ENCODE results near the gene ADAMTSL3. TPM values are rescaled to one million over a fixed set of nuclear protein-coding genes. Genes with fewer than 3 reads are reported as not detected.

ADAMTSL3 gene
- total and polyA plus RNA-seq, 4 donors: 3.5 to 19.0 (median 8.0) TPM

GRCh38 chr15:83837945-83838571 is 184.1 kb downstream of the ADAMTSL3 start:
- no peaks in the 10 kb centered on the region for H3K4me1 ChIP-seq (ENCODE audit: control insufficient read depth in 4 of 4, insufficient read depth in 4 of 4, low read length in 3 of 4)
- TF ChIP-seq RAD21 (IDR thresholded peaks at IDR 0.05) (peak; percentile 72 to 82), JUND (IDR thresholded peaks at IDR 0.05) (no peak), TAF1 (conservative IDR thresholded peaks at IDR 0.05) (no peak), HNF4A (conservative IDR thresholded peaks at IDR 0.05) (no peak)
- TF ChIP-seq, protein P1, sequence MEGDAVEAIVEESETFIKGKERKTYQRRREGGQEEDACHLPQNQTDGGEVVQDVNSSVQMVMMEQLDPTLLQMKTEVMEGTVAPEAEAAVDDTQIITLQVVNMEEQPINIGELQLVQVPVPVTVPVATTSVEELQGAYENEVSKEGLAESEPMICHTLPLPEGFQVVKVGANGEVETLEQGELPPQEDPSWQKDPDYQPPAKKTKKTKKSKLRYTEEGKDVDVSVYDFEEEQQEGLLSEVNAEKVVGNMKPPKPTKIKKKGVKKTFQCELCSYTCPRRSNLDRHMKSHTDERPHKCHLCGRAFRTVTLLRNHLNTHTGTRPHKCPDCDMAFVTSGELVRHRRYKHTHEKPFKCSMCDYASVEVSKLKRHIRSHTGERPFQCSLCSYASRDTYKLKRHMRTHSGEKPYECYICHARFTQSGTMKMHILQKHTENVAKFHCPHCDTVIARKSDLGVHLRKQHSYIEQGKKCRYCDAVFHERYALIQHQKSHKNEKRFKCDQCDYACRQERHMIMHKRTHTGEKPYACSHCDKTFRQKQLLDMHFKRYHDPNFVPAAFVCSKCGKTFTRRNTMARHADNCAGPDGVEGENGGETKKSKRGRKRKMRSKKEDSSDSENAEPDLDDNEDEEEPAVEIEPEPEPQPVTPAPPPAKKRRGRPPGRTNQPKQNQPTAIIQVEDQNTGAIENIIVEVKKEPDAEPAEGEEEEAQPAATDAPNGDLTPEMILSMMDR (IDR thresholded peaks at IDR 0.05; ENCODE audit: low read depth, low read length, missing input control): peak; percentile 44
- H3K27me3 ChIP-seq (ENCODE audit: control insufficient read depth in 4 of 4, insufficient read depth in 4 of 4, low read length in 3 of 4): no peaks in the 10 kb centered on the region
- no peaks in the 10 kb centered on the region for H3K36me3 ChIP-seq (ENCODE audit: control insufficient read depth in 4 of 4, insufficient read depth in 3 of 4, low read depth in 1 of 4, low read length in 3 of 4)
- no peak overlapping the region for H3K27ac ChIP-seq (ENCODE audit: low read depth in 1 of 2, low read length in 2 of 2)
- no peak for DNase-seq (ENCODE audit: low spot score)
- H3K9me3 ChIP-seq (ENCODE audit: control insufficient read depth in 4 of 4, low read length in 3 of 4): no peaks in the 10 kb centered on the region
- no peak overlapping the region for H3K4me3 ChIP-seq (ENCODE audit: low read depth in 1 of 3, low read length in 3 of 3)
- H3K9ac ChIP-seq (ENCODE audit: low read depth in 1 of 2, low read length in 2 of 2): no peak overlapping the region
- WGBS: 15% methylated on average over 8 of the region's 8 CpGs

- no peak for TF ChIP-seq RAD21 (IDR thresholded peaks at IDR 0.05)
- no peak for TF ChIP-seq RXRA (IDR thresholded peaks at IDR 0.05)
- TF ChIP-seq FOXA1 (IDR thresholded peaks at IDR 0.05): no peak
- TF ChIP-seq HNF4G (IDR thresholded peaks at IDR 0.05): no peak
- Histone ChIP-seq H3K9me3 (ENCODE audit: control insufficient read depth in 4 of 4, low read length in 3 of 4) (no peaks in the 10 kb centered on the region), H3K36me3 (ENCODE audit: control insufficient read depth in 4 of 4, insufficient read depth in 3 of 4, low read depth in 1 of 4, low read length in 3 of 4) (no peaks in the 10 kb centered on the region), H3K9ac (ENCODE audit: low read depth in 1 of 2, low read length in 2 of 2) (no peak overlapping the region), H3K27me3 (ENCODE audit: control insufficient read depth in 4 of 4, insufficient read depth in 4 of 4, low read length in 3 of 4) (no peaks in the 10 kb centered on the region), H3K4me1 (ENCODE audit: control insufficient read depth in 4 of 4, insufficient read depth in 4 of 4, low read length in 3 of 4) (no peaks in the 10 kb centered on the region), H3K27ac (ENCODE audit: low read depth in 1 of 2, low read length in 2 of 2) (no peak overlapping the region), H3K4me3 (ENCODE audit: low read depth in 1 of 3, low read length in 3 of 3) (no peak overlapping the region)
- DNase-seq (ENCODE audit: low spot score): no peak
- WGBS: 82% methylated on average over 2 of the region's 2 CpGs
Observed at GRCh38 chr15:83838763-83839162, 184.8 kb downstream of the ADAMTSL3 start.

DNA sequence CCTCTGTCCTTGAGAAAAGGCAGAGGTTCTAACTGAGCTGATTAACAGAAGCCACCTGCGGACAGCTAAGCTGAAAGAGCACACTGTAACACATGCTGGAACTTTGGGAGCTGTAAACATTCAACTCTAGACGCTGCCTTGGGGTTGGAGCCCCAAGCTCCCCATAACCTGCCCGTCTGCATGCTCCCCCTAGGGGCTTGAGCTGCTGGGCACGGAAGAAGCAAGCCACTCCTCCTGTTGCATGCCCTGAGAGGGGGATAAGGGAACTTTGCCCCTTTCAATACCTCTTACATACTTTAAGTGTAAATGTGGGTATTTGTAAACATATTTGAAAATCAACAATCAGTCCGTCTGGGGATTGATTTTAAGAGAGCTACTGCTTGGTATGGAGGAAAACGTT is 188.4 kb downstream of the ADAMTSL3 start:
- no peak for DNase-seq (ENCODE audit: low spot score)
- Histone ChIP-seq H3K4me3 (ENCODE audit: low read depth in 1 of 3, low read length in 3 of 3) (no peak overlapping the region), H3K36me3 (ENCODE audit: control insufficient read depth in 4 of 4, insufficient read depth in 3 of 4, low read depth in 1 of 4, low read length in 3 of 4) (no peaks in the 10 kb centered on the region), H3K9ac (ENCODE audit: low read depth in 1 of 2, low read length in 2 of 2) (no peak overlapping the region), H3K27me3 (ENCODE audit: control insufficient read depth in 4 of 4, insufficient read depth in 4 of 4, low read length in 3 of 4) (no peaks in the 10 kb centered on the region), H3K4me1 (ENCODE audit: control insufficient read depth in 4 of 4, insufficient read depth in 4 of 4, low read length in 3 of 4) (peaks cover 5 to 25% (median 14%) of the 10 kb centered on the region in 4 donors), H3K27ac (ENCODE audit: low read depth in 1 of 2, low read length in 2 of 2) (no peak overlapping the region), H3K9me3 (ENCODE audit: control insufficient read depth in 4 of 4, low read length in 3 of 4) (no peaks in the 10 kb centered on the region)
- 74% methylated on average over 6 of the region's 6 CpGs for WGBS
- TF ChIP-seq ZBTB33 (IDR thresholded peaks at IDR 0.05) (no peak), TAF1 (conservative IDR thresholded peaks at IDR 0.05) (no peak), RXRA (IDR thresholded peaks at IDR 0.05) (no peak), EGR1 (IDR thresholded peaks at IDR 0.05; ENCODE audit: low read depth in 2 of 2) (no peak), REST (IDR thresholded peaks at IDR 0.05) (no peak), HNF4G (IDR thresholded peaks at IDR 0.05) (no peak), FOXA2 (IDR thresholded peaks at IDR 0.05) (no peak), NR2F2 (IDR thresholded peaks at IDR 0.05) (no peak), RAD21 (IDR thresholded peaks at IDR 0.05) (no peak), SP1 (IDR thresholded peaks at IDR 0.05) (no peak), FOXA1 (IDR thresholded peaks at IDR 0.05) (no peak), JUND (IDR thresholded peaks at IDR 0.05) (no peak), MAX (IDR thresholded peaks at IDR 0.05) (no peak)
- TF ChIP-seq, protein P1 (IDR thresholded peaks at IDR 0.05; ENCODE audit: low read depth, low read length, missing input control): no peak
- TF ChIP-seq, protein P2, sequence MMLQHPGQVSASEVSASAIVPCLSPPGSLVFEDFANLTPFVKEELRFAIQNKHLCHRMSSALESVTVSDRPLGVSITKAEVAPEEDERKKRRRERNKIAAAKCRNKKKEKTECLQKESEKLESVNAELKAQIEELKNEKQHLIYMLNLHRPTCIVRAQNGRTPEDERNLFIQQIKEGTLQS (IDR thresholded peaks at IDR 0.05): no peak
